NCI-H82 treated with DMSO at 0.1 percent for 48 hours (cell line): Measurements from ENCODE around the gene EXOC2.
A peak's percentile ranks its signal among the peaks of the same experiment; 100 is the strongest.
"Not testable (repeated sequence)": the region's sequence is repeated elsewhere in the genome, so short reads cannot be mapped to it uniquely, and the experiment has no call there.

Source experiments
- DNase-seq: peaks from one replicate; lab custom pipeline; 2025; ENCODE audit not compliant: unreplicated experiment; lab: John Stamatoyannopoulos, UW

EXOC2 gene

GRCh38 chr6:680666-681340, 12.1 kb downstream of the EXOC2 start:
- no peak for DNase-seq

GRCh38 chr6:680251-680650, 12.7 kb downstream of the EXOC2 start:
- DNase-seq = no peak

- no peak for DNase-seq
Measured at GRCh38 chr6:679282-679681, 13.7 kb downstream of the EXOC2 start.

- no peak for DNase-seq
Measured at GRCh38 chr6:678520-678919, 14.4 kb downstream of the EXOC2 start.

- no peak for DNase-seq
Measured at GRCh38 chr6:677919-678318, 15.0 kb downstream of the EXOC2 start.

- DNase-seq = no peak
Measured at GRCh38 chr6:674956-675355, 18.0 kb downstream of the EXOC2 start.

- no peak for DNase-seq
Measured at GRCh38 chr6:674406-674805, 18.5 kb downstream of the EXOC2 start.

- no peak for DNase-seq
Measured at GRCh38 chr6:667253-667927, 25.5 kb downstream of the EXOC2 start.

- DNase-seq = no peak
Measured at GRCh38 chr6:665403-666267, 27.3 kb downstream of the EXOC2 start.

GRCh38 chr6:663788-664187, 29.2 kb downstream of the EXOC2 start:
- DNase-seq = not testable (repeated sequence)

GRCh38 chr6:659716-660581, 33.0 kb downstream of the EXOC2 start:
- peak; percentile 37 for DNase-seq

- no peak for DNase-seq
Measured at GRCh38 chr6:658244-658643, 34.7 kb downstream of the EXOC2 start.

GRCh38 chr6:657743-658142, 35.2 kb downstream of the EXOC2 start:
- no peak for DNase-seq

- DNase-seq = no peak
Measured at GRCh38 chr6:656460-657252, 36.3 kb downstream of the EXOC2 start, which contains the start of gene HUS1B. Gene HUS1B (minus strand): TSS chr6:657100. CDS start chr6:656944, 156 bp downstream.

GRCh38 chr6:654136-654535, 38.8 kb downstream of the EXOC2 start:
- no peak for DNase-seq

- no peak for DNase-seq
Measured at GRCh38 chr6:652865-653264, 40.1 kb downstream of the EXOC2 start.

GRCh38 chr6:650098-650497, 42.8 kb downstream of the EXOC2 start:
- DNase-seq = no peak

- no peak for DNase-seq
Measured at GRCh38 chr6:642805-643204, 50.1 kb downstream of the EXOC2 start.

GRCh38 chr6:641225-641985, 51.5 kb downstream of the EXOC2 start:
- DNase-seq = no peak
